ENCODE results near the gene RBFOX2.
"Not testable (repeated sequence)": the region's sequence is repeated elsewhere in the genome, so short reads cannot be mapped to it uniquely, and the experiment has no call there.

The RBFOX2 gene

GRCh38 chr22:35728639-35729308, 299.9 kb downstream of the RBFOX2 start:
- peak; percentile 49 for DNase-seq

- no peak for DNase-seq
Observed at GRCh38 chr22:35727436-35727835, 301.2 kb downstream of the RBFOX2 start.

- DNase-seq, result no peak
Observed at GRCh38 chr22:35726933-35727332, 301.7 kb downstream of the RBFOX2 start.

- no peak for DNase-seq
Observed at GRCh38 chr22:35726398-35726797, 302.2 kb downstream of the RBFOX2 start.

- no peak for DNase-seq
Observed at GRCh38 chr22:35725521-35725920, 303.1 kb downstream of the RBFOX2 start.

- DNase-seq, result no peak
Observed at GRCh38 chr22:35721960-35722359, 306.7 kb downstream of the RBFOX2 start.

GRCh38 chr22:35719212-35719875, 309.3 kb downstream of the RBFOX2 start:
- DNase-seq, result no peak

- no peak for DNase-seq
Observed at GRCh38 chr22:35717572-35717971, 311.1 kb downstream of the RBFOX2 start, which contains the start of gene APOL5. TSS of gene APOL5 (plus strand) at chr22:35717872. CDS start at chr22:35717872, 0 bp downstream.

GRCh38 chr22:35712672-35713071, 316.0 kb downstream of the RBFOX2 start:
- DNase-seq, result no peak

GRCh38 chr22:35711336-35711735, 317.3 kb downstream of the RBFOX2 start:
- DNase-seq, result no peak

- DNase-seq, result no peak
Observed at GRCh38 chr22:35708917-35709316, 319.7 kb downstream of the RBFOX2 start.

- DNase-seq, result no peak
Observed at GRCh38 chr22:35708453-35708852, 320.2 kb downstream of the RBFOX2 start.

- DNase-seq, result no peak
Observed at GRCh38 chr22:35705141-35705540, 323.5 kb downstream of the RBFOX2 start.

GRCh38 chr22:35703861-35704584, 324.6 kb downstream of the RBFOX2 start:
- DNase-seq, result no peak

GRCh38 chr22:35699852-35700251, 328.8 kb downstream of the RBFOX2 start:
- DNase-seq, result not testable (repeated sequence)

- no peak for DNase-seq
Observed at GRCh38 chr22:35697142-35697541, 331.5 kb downstream of the RBFOX2 start.

GRCh38 chr22:35695202-35695601, 333.4 kb downstream of the RBFOX2 start:
- DNase-seq, result no peak

- DNase-seq, result no peak
Observed at GRCh38 chr22:35690001-35690400, 338.6 kb downstream of the RBFOX2 start.

- DNase-seq, result no peak
Observed at GRCh38 chr22:35688913-35689675, 339.5 kb downstream of the RBFOX2 start.

Data from DMS 273 treated with DMSO at 0.1 percent for 48 hours (cell line).